Measurements from ENCODE around the gene ZBTB7C.

Gene ZBTB7C

DNA sequence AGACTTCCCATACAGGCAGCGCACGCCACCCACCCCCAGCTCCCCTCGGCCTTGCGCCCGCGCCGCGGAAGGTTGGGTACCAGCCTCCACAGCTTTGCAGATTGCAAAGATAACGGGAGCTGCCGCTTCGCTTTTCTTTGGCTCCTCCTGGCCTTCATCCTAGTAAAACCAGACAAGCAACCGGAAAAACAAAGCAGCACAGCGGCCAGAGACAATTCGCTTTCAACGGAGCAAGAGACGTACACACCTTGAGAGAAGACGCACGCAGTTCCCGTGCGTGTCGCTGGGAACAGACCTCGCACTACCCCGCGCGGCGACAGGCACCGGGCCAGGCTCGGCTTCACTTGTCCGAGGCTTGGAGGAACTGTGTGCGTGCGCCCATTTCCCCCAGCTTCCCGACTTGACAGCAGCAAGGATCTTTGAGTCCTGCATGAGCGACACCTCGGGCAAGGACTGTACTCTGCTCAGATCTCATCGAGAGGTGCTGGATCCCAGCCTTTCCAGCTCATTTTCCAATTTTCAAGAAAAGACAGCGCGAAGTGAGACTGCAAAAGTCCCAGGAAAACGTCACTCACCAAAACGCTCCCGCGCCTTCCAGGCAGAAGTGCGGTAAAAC, 964 bp downstream of the ZBTB7C start:
- Histone ChIP-seq H3K4me3 (ENCODE audit: low read length, poor library complexity, severe bottlenecking) (no peak overlapping the region), H3K9me2 (replicated peaks; ENCODE audit: low read depth, low read length) (no peaks in the 10 kb centered on the region), H2AFZ (ENCODE audit: low read length) (no peak overlapping the region), H3K9ac (ENCODE audit: low read depth, low read length, poor library complexity, severe bottlenecking) (no peak overlapping the region), H3K27me3 (ENCODE audit: insufficient read depth, low read length, poor library complexity, severe bottlenecking) (no peaks in the 10 kb centered on the region), H3K79me2 (ENCODE audit: insufficient read depth, low read length) (no peaks in the 10 kb centered on the region), H3K4me2 (ENCODE audit: low read depth, low read length, poor library complexity, severe bottlenecking) (no peak overlapping the region), H3F3A (ENCODE audit: low read depth) (no peaks in the 10 kb centered on the region), H3K36me3 (ENCODE audit: insufficient read depth, low read length) (no peaks in the 10 kb centered on the region), H4K20me1 (ENCODE audit: insufficient read depth, low read length, poor library complexity, severe bottlenecking) (no peaks in the 10 kb centered on the region), H3K9me3 (ENCODE audit: insufficient read depth, low read depth, low read length) (no peaks in the 10 kb centered on the region), H3K4me1 (ENCODE audit: insufficient read depth, low read length, poor library complexity, severe bottlenecking) (no peaks in the 10 kb centered on the region)
- TF ChIP-seq, protein P1, sequence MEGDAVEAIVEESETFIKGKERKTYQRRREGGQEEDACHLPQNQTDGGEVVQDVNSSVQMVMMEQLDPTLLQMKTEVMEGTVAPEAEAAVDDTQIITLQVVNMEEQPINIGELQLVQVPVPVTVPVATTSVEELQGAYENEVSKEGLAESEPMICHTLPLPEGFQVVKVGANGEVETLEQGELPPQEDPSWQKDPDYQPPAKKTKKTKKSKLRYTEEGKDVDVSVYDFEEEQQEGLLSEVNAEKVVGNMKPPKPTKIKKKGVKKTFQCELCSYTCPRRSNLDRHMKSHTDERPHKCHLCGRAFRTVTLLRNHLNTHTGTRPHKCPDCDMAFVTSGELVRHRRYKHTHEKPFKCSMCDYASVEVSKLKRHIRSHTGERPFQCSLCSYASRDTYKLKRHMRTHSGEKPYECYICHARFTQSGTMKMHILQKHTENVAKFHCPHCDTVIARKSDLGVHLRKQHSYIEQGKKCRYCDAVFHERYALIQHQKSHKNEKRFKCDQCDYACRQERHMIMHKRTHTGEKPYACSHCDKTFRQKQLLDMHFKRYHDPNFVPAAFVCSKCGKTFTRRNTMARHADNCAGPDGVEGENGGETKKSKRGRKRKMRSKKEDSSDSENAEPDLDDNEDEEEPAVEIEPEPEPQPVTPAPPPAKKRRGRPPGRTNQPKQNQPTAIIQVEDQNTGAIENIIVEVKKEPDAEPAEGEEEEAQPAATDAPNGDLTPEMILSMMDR (conservative IDR thresholded peaks at IDR 0.05; ENCODE audit: low read length): no peak
- no peak for TF ChIP-seq EZH2phosphoT487 (IDR thresholded peaks at IDR 0.05; ENCODE audit: borderline replicate concordance)

DNA sequence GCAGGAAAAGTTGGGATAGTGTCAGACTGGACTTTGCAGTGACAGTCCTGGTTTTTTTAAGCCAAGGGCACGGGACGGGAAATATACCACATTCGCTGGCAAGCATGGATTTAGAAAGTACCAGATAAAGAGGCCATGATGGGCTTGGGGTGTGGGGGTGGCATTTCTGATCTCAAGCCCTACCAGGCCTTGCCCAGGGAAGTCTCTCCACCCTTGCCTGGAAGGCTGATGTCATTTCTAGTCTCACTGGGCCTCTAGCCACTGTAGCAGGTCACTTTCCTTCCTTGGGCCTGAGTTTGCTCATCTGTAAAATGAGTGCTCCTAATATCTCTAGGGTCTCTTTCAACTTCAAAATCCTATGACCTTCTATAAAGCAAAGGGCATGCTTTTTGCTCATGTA, 1.8 kb downstream of the ZBTB7C start:
- H2AFZ ChIP-seq (ENCODE audit: low read length): no peak overlapping the region
- no peaks in the 10 kb centered on the region for H3K79me2 ChIP-seq (ENCODE audit: insufficient read depth, low read length)
- no peak for TF ChIP-seq EZH2phosphoT487 (IDR thresholded peaks at IDR 0.05; ENCODE audit: borderline replicate concordance)
- TF ChIP-seq, protein P1 (conservative IDR thresholded peaks at IDR 0.05; ENCODE audit: low read length): no peak
- H3F3A ChIP-seq (ENCODE audit: low read depth): no peaks in the 10 kb centered on the region
- no peak overlapping the region for H3K4me3 ChIP-seq (ENCODE audit: low read length, poor library complexity, severe bottlenecking)
- no peak overlapping the region for H3K4me2 ChIP-seq (ENCODE audit: low read depth, low read length, poor library complexity, severe bottlenecking)
- H3K9me2 ChIP-seq (replicated peaks; ENCODE audit: low read depth, low read length): no peaks in the 10 kb centered on the region
- H4K20me1 ChIP-seq (ENCODE audit: insufficient read depth, low read length, poor library complexity, severe bottlenecking): no peaks in the 10 kb centered on the region
- no peaks in the 10 kb centered on the region for H3K36me3 ChIP-seq (ENCODE audit: insufficient read depth, low read length)
- H3K9me3 ChIP-seq (ENCODE audit: insufficient read depth, low read depth, low read length): no peaks in the 10 kb centered on the region
- no peaks in the 10 kb centered on the region for H3K4me1 ChIP-seq (ENCODE audit: insufficient read depth, low read length, poor library complexity, severe bottlenecking)
- no peak overlapping the region for H3K9ac ChIP-seq (ENCODE audit: low read depth, low read length, poor library complexity, severe bottlenecking)
- H3K27me3 ChIP-seq (ENCODE audit: insufficient read depth, low read length, poor library complexity, severe bottlenecking): no peaks in the 10 kb centered on the region

DNA sequence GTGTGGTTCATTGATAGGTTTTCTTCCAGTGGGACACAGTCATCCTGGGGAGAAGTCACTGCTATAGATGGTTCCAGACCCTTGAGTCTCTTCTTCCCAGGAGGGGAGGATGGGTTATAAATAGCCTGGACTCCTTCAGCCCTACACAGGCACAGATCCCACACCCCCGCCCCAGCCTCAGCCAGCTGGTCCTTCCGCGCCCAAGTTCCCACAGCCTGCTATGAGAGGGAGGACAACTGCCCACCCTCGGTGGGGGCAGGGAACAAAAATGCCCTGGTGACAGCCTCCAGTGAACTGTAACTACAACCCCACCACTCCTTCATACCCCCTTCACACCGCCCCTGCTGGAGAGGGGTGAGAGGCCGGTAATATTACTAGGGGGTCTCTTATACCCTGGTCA, 3.2 kb downstream of the ZBTB7C start:
- H3K27me3 ChIP-seq (ENCODE audit: insufficient read depth, low read length, poor library complexity, severe bottlenecking): no peaks in the 10 kb centered on the region
- H3K36me3 ChIP-seq (ENCODE audit: insufficient read depth, low read length): no peaks in the 10 kb centered on the region
- H3K4me2 ChIP-seq (ENCODE audit: low read depth, low read length, poor library complexity, severe bottlenecking): no peak overlapping the region
- H3K9ac ChIP-seq (ENCODE audit: low read depth, low read length, poor library complexity, severe bottlenecking): no peak overlapping the region
- H2AFZ ChIP-seq (ENCODE audit: low read length): no peak overlapping the region
- TF ChIP-seq EZH2phosphoT487 (IDR thresholded peaks at IDR 0.05; ENCODE audit: borderline replicate concordance): no peak
- TF ChIP-seq, protein P1 (conservative IDR thresholded peaks at IDR 0.05; ENCODE audit: low read length): no peak
- no peak overlapping the region for H3K4me3 ChIP-seq (ENCODE audit: low read length, poor library complexity, severe bottlenecking)
- H3K9me2 ChIP-seq (replicated peaks; ENCODE audit: low read depth, low read length): no peaks in the 10 kb centered on the region
- no peaks in the 10 kb centered on the region for H3F3A ChIP-seq (ENCODE audit: low read depth)
- H3K9me3 ChIP-seq (ENCODE audit: insufficient read depth, low read depth, low read length): no peaks in the 10 kb centered on the region
- H3K4me1 ChIP-seq (ENCODE audit: insufficient read depth, low read length, poor library complexity, severe bottlenecking): no peaks in the 10 kb centered on the region
- H3K79me2 ChIP-seq (ENCODE audit: insufficient read depth, low read length): no peaks in the 10 kb centered on the region
- H4K20me1 ChIP-seq (ENCODE audit: insufficient read depth, low read length, poor library complexity, severe bottlenecking): no peaks in the 10 kb centered on the region

Measured in Loucy (cell line).